ENCODE measurements around the gene COA3. TPM values are rescaled to one million over a fixed set of nuclear protein-coding genes. Genes with fewer than 3 reads are reported as not detected.

COA3 gene
- total RNA-seq, 1 experiment from 2014 or later: 74.2 TPM

DNA sequence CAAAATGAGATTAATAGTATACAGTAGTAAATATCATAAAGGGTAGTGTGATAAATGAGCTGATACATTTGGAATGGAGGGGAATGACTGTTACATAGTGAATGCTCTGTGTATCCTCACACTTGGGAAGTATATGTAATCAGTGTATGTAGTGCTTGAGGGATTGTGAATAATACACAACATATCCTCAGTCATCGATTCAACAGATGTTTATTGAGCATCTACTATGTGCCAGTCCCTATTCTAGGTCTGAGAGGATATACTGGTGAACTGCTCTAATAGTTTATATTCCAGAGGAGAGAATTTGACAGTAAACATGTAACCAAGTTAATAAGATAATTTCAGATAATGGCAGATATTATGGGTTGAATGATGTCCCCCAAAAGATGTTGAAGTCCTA, 29.0 kb upstream of the COA3 start:
- no peak overlapping the region for H2BK15ac ChIP-seq (ENCODE audit: low read depth, low read length)
- H2BK5ac ChIP-seq (ENCODE audit: insufficient read length, low read length): no peak overlapping the region
- no peak overlapping the region for H4K91ac ChIP-seq (ENCODE audit: insufficient read length, low read depth, low read length)
- H3K14ac ChIP-seq (ENCODE audit: insufficient read depth, low read length): no peak overlapping the region
- H3K23ac ChIP-seq (ENCODE audit: insufficient read length, low read depth, low read length): no peak overlapping the region
- Mint-ChIP-seq H3K4me1 (peaks cover 11 to 13% of the 10 kb centered on the region in 2 experiments), H3K27ac (no peak overlapping the region), H3K27me3 (ENCODE audit: low read depth) (peaks cover 20% of the 10 kb centered on the region), H3K9me3 (no peaks in the 10 kb centered on the region; a peak in 1 of 5 replicates), H3K4me3 (no peak overlapping the region), H3K36me3 (ENCODE audit: insufficient read depth in 1 of 3, low read depth in 3 of 3) (peaks cover 0 to 2% (median 0%) of the 10 kb centered on the region in 3 experiments; a peak in 1 of 7 replicates)
- no peak overlapping the region for H4K5ac ChIP-seq (ENCODE audit: insufficient read length, low read depth, low read length)
- H3K79me1 ChIP-seq (ENCODE audit: insufficient read depth, low read depth, low read length, poor library complexity, severe bottlenecking): no peaks in the 10 kb centered on the region
- WGBS (ENCODE audit: extremely low coverage, insufficient read length, low lambda C conversion rate): no CpG with 5 or more reads among the region's 1 CpG
- H3K23me2 ChIP-seq (ENCODE audit: insufficient read length, low read depth, low read length, poor library complexity, severe bottlenecking): peaks cover 6% of the 10 kb centered on the region
- no peak overlapping the region for H3K56ac ChIP-seq (ENCODE audit: insufficient read length, low read depth, low read length)
- H3K27me3 ChIP-seq (ENCODE audit: insufficient read depth, low read length): no peaks in the 10 kb centered on the region
- TF ChIP-seq, protein P1, sequence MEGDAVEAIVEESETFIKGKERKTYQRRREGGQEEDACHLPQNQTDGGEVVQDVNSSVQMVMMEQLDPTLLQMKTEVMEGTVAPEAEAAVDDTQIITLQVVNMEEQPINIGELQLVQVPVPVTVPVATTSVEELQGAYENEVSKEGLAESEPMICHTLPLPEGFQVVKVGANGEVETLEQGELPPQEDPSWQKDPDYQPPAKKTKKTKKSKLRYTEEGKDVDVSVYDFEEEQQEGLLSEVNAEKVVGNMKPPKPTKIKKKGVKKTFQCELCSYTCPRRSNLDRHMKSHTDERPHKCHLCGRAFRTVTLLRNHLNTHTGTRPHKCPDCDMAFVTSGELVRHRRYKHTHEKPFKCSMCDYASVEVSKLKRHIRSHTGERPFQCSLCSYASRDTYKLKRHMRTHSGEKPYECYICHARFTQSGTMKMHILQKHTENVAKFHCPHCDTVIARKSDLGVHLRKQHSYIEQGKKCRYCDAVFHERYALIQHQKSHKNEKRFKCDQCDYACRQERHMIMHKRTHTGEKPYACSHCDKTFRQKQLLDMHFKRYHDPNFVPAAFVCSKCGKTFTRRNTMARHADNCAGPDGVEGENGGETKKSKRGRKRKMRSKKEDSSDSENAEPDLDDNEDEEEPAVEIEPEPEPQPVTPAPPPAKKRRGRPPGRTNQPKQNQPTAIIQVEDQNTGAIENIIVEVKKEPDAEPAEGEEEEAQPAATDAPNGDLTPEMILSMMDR (conservative IDR thresholded peaks at IDR 0.05): no peak
- H3K9me3 ChIP-seq (ENCODE audit: control insufficient read depth, low read depth, low read length): no peaks in the 10 kb centered on the region
- no peak overlapping the region for H2BK20ac ChIP-seq (ENCODE audit: low read depth, low read length, poor library complexity, severe bottlenecking)
- H2AK5ac ChIP-seq (ENCODE audit: insufficient read length, low read length): no peak overlapping the region
- no peak overlapping the region for H3K27ac ChIP-seq (ENCODE audit: insufficient read length, low read depth, low read length)
- H4K20me1 ChIP-seq (ENCODE audit: control insufficient read depth, insufficient read depth, insufficient read length): no peaks in the 10 kb centered on the region
- DNase-seq: no peak
- no peaks in the 10 kb centered on the region for H3K4me1 ChIP-seq (ENCODE audit: insufficient read depth, low read length)
- no peak overlapping the region for H3K9ac ChIP-seq (ENCODE audit: extremely low read depth, insufficient read length, low read length)
- H3K79me2 ChIP-seq (ENCODE audit: insufficient read depth, low read length): peaks cover 3% of the 10 kb centered on the region; the same call in 1 of the 2 replicates
- H2AFZ ChIP-seq (ENCODE audit: low read length): no peak overlapping the region
- H2BK120ac ChIP-seq (ENCODE audit: low read depth, low read length, poor library complexity, severe bottlenecking): no peak overlapping the region
- no peak overlapping the region for H3K18ac ChIP-seq (ENCODE audit: insufficient read length, low read depth, low read length)
- H3T11ph ChIP-seq (ENCODE audit: low read length): no peak overlapping the region
- H2BK12ac ChIP-seq (ENCODE audit: insufficient read length, low read depth, low read length): no peak overlapping the region
- H3K4me2 ChIP-seq (ENCODE audit: insufficient read depth, insufficient read length, low read length): no peak overlapping the region
- H4K8ac ChIP-seq (replicated peaks; ENCODE audit: insufficient read length, low read depth, low read length): no peak overlapping the region
- no peak overlapping the region for H3K4ac ChIP-seq (ENCODE audit: low read depth, low read length)

All from H9 (cell line).